Measurements from ENCODE around the gene RAB40C. TPM values are rescaled to one million over a fixed set of nuclear protein-coding genes. Genes with fewer than 3 reads are reported as not detected.

RAB40C gene
- total and polyA plus RNA-seq, 10 of the 15 experiments (the other 5 are each of a cell fraction or from before 2014, with no cell fraction given) = 0.06 to 12.8 (median 4.6) TPM

- POLR2A ChIA-PET = no interaction called here
- WGBS (ENCODE audit: insufficient coverage, insufficient replicate concordance, low lambda C conversion rate, missing lambda C conversion rate) = no CpG with 5 or more reads among the region's 84 CpGs
- H3K27me3 ChIP-seq (replicated peaks in 1 of 2; ENCODE audit: control insufficient read depth in 2 of 2, insufficient read depth in 2 of 2, low read length in 1 of 2) = peaks cover 4 to 9% of the 10 kb centered on the region in 2 experiments; a peak in 3 of 4 replicates
- RAD21 ChIA-PET (ENCODE audit: unreplicated experiment) = no interaction called here
- DNase-seq (ENCODE audit: low read depth, low spot score) (no peak), ATAC-seq (no peak), FAIRE-seq (no peak)
- H2AFZ ChIP-seq (ENCODE audit: control insufficient read depth, low read depth, low read length) = no peak within 1 kb of the TSS
- H3K9ac ChIP-seq (ENCODE audit: control insufficient read depth, insufficient read depth, low read length) = no peak within 1 kb of the TSS
- intact Hi-C loops (cut with micrococcal nuclease; ENCODE audit: unreplicated experiment) = no loop called here
- H3K79me2 ChIP-seq (ENCODE audit: control insufficient read depth, insufficient read depth, low read length) = no peaks in the 10 kb centered on the region
- no peak within 1 kb of the TSS for H3K4me3 ChIP-seq
- H4K20me1 ChIP-seq (ENCODE audit: control insufficient read depth, insufficient read depth) = no peaks in the 10 kb centered on the region
- H3K9me3 ChIP-seq (replicated peaks; ENCODE audit: control insufficient read depth, insufficient read depth, low read length) = no peaks in the 10 kb centered on the region
- BruUV-seq (replicated peaks) = no TSS peak
- no peak within 1 kb of the TSS for H3K27ac ChIP-seq (ENCODE audit: control insufficient read depth, insufficient read depth)
- TF ChIP-seq ATF3 (IDR thresholded peaks at IDR 0.05; ENCODE audit: borderline replicate concordance, extremely low read depth, low read depth, low read length) = no peak
- TF ChIP-seq SUZ12 (IDR thresholded peaks at IDR 0.05; ENCODE audit: unreplicated experiment) = peak; percentile 54
- CTCF ChIA-PET = no interaction called here
- H3K4me1 ChIP-seq (ENCODE audit: control insufficient read depth, insufficient read depth, low read length) = no peaks in the 10 kb centered on the region
- H3K4me2 ChIP-seq (ENCODE audit: control insufficient read depth, insufficient read depth) = no peak within 1 kb of the TSS
- SMC1A ChIA-PET (ENCODE audit: uncharacterized antibody, unreplicated experiment) = no interaction called here
- H3K36me3 ChIP-seq (ENCODE audit: control insufficient read depth in 2 of 2, insufficient read depth in 2 of 2, low read length in 1 of 2) = no peaks in the 10 kb centered on the region
- in situ Hi-C loops (cut with MboI) = no loop called here
Observed at GRCh38 chr16:560204-560700, 29.6 kb upstream of the RAB40C start, which contains the start of gene PRR35. Gene PRR35 (plus strand): TSS chr16:560394. CDS start chr16:563295, 2,901 bp downstream.

- TF ChIP-seq RUNX3 (IDR thresholded peaks at IDR 0.05; ENCODE audit: low read length) = no peak
- no peak for TF ChIP-seq HDGF (IDR thresholded peaks at IDR 0.05)
- no peak for TF ChIP-seq POLR2A (IDR thresholded peaks at IDR 0.05; ENCODE audit: low read depth, low read length)
- TF ChIP-seq PBX3 (IDR thresholded peaks at IDR 0.05; ENCODE audit: insufficient replicate concordance, low read depth, low read length) = no peak
- peak; percentile 47 for TF ChIP-seq SUZ12 (IDR thresholded peaks at IDR 0.05; ENCODE audit: unreplicated experiment)
- 43% methylated on average over 33 of the region's 54 CpGs for WGBS (ENCODE audit: insufficient coverage, insufficient replicate concordance, low lambda C conversion rate, missing lambda C conversion rate)
- in situ Hi-C loops (cut with MboI) (no loop called here), intact Hi-C loops (cut with micrococcal nuclease; ENCODE audit: unreplicated experiment) (no loop called here)
- peaks cover 4 to 9% of the 10 kb centered on the region in 2 experiments; a peak in 3 of 4 replicates for H3K27me3 ChIP-seq (replicated peaks in 1 of 2; ENCODE audit: control insufficient read depth in 2 of 2, insufficient read depth in 2 of 2, low read length in 1 of 2)
- no TSS peak for BruUV-seq (replicated peaks)
- no peak overlapping the region for H3K27ac ChIP-seq (ENCODE audit: control insufficient read depth, insufficient read depth)
- no peak for ATAC-seq
- no peaks in the 10 kb centered on the region for H3K9me3 ChIP-seq (replicated peaks; ENCODE audit: control insufficient read depth, insufficient read depth, low read length)
- H4K20me1 ChIP-seq (ENCODE audit: control insufficient read depth, insufficient read depth) = no peaks in the 10 kb centered on the region
- RAD21 ChIA-PET (ENCODE audit: unreplicated experiment) = no interaction called here
- POLR2A ChIA-PET = no interaction called here
- no peak for FAIRE-seq
- H3K4me1 ChIP-seq (ENCODE audit: control insufficient read depth, insufficient read depth, low read length) = no peaks in the 10 kb centered on the region
- no peak for DNase-seq (ENCODE audit: low read depth, low spot score)
- H3K36me3 ChIP-seq (ENCODE audit: control insufficient read depth in 2 of 2, insufficient read depth in 2 of 2, low read length in 1 of 2) = no peaks in the 10 kb centered on the region
- no peaks in the 10 kb centered on the region for H3K79me2 ChIP-seq (ENCODE audit: control insufficient read depth, insufficient read depth, low read length)
- SMC1A ChIA-PET (ENCODE audit: uncharacterized antibody, unreplicated experiment) = no interaction called here
- H3K4me2 ChIP-seq (ENCODE audit: control insufficient read depth, insufficient read depth) = no peak overlapping the region
- CTCF ChIA-PET = no interaction called here
- no peak overlapping the region for H3K9ac ChIP-seq (ENCODE audit: control insufficient read depth, insufficient read depth, low read length)
- H3K4me3 ChIP-seq = no peak overlapping the region
- H2AFZ ChIP-seq (ENCODE audit: control insufficient read depth, low read depth, low read length) = no peak overlapping the region
Observed at GRCh38 chr16:560701-561412, 29.0 kb upstream of the RAB40C start.
